ENCODE data around the gene CEP131. TPM values are rescaled to one million over a fixed set of nuclear protein-coding genes. Genes with fewer than 3 reads are reported as not detected.

The CEP131 gene
- polyA plus RNA-seq, 2 of the 4 experiments (the other 2 are of a cell fraction) = 3.3 to 11.5 TPM

GRCh38 chr17:81188491-81188840 is 34.3 kb downstream of the CEP131 start:
- no peak for FAIRE-seq
- ChIA-PET CTCF (interaction anchor here (0.9 to 5.9 kb wide), 6 partner anchors 10 to 165 kb away, joined by 3 to 58 read pairs (median 4); no protein-coding TSS in a partner anchor), POLR2A (no interaction called here)
- Histone ChIP-seq H3K4me2 (no peak overlapping the region), H3K4me1 (no peaks in the 10 kb centered on the region), H3K4me3 (no peak overlapping the region), H3K27ac (no peak overlapping the region), H3K9me3 (no peaks in the 10 kb centered on the region)
- no peak for DNase-seq (ENCODE audit: low read depth in 1 of 2, low spot score in 1 of 2)
- no peak for TF ChIP-seq KDM5A (IDR thresholded peaks at IDR 0.05)
- no peak for TF ChIP-seq ZC3H11A (IDR thresholded peaks at IDR 0.05)
- no peak for TF ChIP-seq CEBPB (IDR thresholded peaks at IDR 0.05)
- no peak for TF ChIP-seq POLR2AphosphoS2 (conservative IDR thresholded peaks at IDR 0.05; ENCODE audit: low read length)
- no peak for TF ChIP-seq KDM1A (IDR thresholded peaks at IDR 0.05; ENCODE audit: low read depth)
- TF ChIP-seq E2F6 (IDR thresholded peaks at IDR 0.05; ENCODE audit: borderline replicate concordance, low read depth) = no peak
- TF ChIP-seq, protein P1, sequence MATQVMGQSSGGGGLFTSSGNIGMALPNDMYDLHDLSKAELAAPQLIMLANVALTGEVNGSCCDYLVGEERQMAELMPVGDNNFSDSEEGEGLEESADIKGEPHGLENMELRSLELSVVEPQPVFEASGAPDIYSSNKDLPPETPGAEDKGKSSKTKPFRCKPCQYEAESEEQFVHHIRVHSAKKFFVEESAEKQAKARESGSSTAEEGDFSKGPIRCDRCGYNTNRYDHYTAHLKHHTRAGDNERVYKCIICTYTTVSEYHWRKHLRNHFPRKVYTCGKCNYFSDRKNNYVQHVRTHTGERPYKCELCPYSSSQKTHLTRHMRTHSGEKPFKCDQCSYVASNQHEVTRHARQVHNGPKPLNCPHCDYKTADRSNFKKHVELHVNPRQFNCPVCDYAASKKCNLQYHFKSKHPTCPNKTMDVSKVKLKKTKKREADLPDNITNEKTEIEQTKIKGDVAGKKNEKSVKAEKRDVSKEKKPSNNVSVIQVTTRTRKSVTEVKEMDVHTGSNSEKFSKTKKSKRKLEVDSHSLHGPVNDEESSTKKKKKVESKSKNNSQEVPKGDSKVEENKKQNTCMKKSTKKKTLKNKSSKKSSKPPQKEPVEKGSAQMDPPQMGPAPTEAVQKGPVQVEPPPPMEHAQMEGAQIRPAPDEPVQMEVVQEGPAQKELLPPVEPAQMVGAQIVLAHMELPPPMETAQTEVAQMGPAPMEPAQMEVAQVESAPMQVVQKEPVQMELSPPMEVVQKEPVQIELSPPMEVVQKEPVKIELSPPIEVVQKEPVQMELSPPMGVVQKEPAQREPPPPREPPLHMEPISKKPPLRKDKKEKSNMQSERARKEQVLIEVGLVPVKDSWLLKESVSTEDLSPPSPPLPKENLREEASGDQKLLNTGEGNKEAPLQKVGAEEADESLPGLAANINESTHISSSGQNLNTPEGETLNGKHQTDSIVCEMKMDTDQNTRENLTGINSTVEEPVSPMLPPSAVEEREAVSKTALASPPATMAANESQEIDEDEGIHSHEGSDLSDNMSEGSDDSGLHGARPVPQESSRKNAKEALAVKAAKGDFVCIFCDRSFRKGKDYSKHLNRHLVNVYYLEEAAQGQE (IDR thresholded peaks at IDR 0.05) = no peak
- TF ChIP-seq, protein P2, sequence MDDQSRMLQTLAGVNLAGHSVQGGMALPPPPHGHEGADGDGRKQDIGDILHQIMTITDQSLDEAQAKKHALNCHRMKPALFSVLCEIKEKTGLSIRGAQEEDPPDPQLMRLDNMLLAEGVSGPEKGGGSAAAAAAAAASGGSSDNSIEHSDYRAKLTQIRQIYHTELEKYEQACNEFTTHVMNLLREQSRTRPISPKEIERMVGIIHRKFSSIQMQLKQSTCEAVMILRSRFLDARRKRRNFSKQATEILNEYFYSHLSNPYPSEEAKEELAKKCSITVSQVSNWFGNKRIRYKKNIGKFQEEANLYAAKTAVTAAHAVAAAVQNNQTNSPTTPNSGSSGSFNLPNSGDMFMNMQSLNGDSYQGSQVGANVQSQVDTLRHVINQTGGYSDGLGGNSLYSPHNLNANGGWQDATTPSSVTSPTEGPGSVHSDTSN (IDR thresholded peaks at IDR 0.05) = no peak
- WGBS (ENCODE audit: missing lambda C conversion rate) = 89% methylated on average over 12 of the region's 12 CpGs
- no peak for ATAC-seq

- TF ChIP-seq HOXB5 (CRISPR knock-in tag; IDR thresholded peaks at IDR 0.05) (no peak), SREBF2 (IDR thresholded peaks at IDR 0.05) (no peak), ELK1 (IDR thresholded peaks at IDR 0.05; ENCODE audit: low read depth, low read length) (no peak), POLR2A (IDR thresholded peaks at IDR 0.05; ENCODE audit: low read length) (no peak), ZFP36 (IDR thresholded peaks at IDR 0.05; ENCODE audit: borderline replicate concordance, partially characterized antibody) (no peak), KDM1A (IDR thresholded peaks at IDR 0.05; ENCODE audit: low read depth) (no peak), RARB (CRISPR knock-in tag; IDR thresholded peaks at IDR 0.05) (no peak), POLR2AphosphoS2 (conservative IDR thresholded peaks at IDR 0.05; ENCODE audit: low read length) (no peak), TFCP2L1 (CRISPR knock-in tag; IDR thresholded peaks at IDR 0.05) (no peak), EP300 (IDR thresholded peaks at IDR 0.05) (no peak), HOXB13 (CRISPR knock-in tag; IDR thresholded peaks at IDR 0.05; ENCODE audit: low read depth) (no peak), ZC3H11A (IDR thresholded peaks at IDR 0.05) (no peak), KDM5A (IDR thresholded peaks at IDR 0.05) (no peak), CHD2 (IDR thresholded peaks at IDR 0.05; ENCODE audit: low read length, partially characterized antibody) (no peak), NFE2L2 (conservative IDR thresholded peaks at IDR 0.05; ENCODE audit: low read length) (no peak), NR3C1 (IDR thresholded peaks at IDR 0.05) (no peak), GATA3 (IDR thresholded peaks at IDR 0.05; ENCODE audit: borderline replicate concordance) (no peak), HDAC2 (IDR thresholded peaks at IDR 0.05) (no peak), E2F6 (IDR thresholded peaks at IDR 0.05; ENCODE audit: borderline replicate concordance, low read depth) (no peak)
- Histone ChIP-seq H3K9me3 (no peaks in the 10 kb centered on the region), H3K4me1 (no peaks in the 10 kb centered on the region), H3K27ac (no peak overlapping the region), H3K4me2 (no peak overlapping the region), H3K4me3 (no peak overlapping the region)
- POLR2A ChIA-PET = no interaction called here
- DNase-seq (ENCODE audit: low read depth in 1 of 2, low spot score in 1 of 2) = no peak
- FAIRE-seq = no peak
- CTCF ChIA-PET = interaction anchor here (1.2 to 5.9 kb wide), 4 partner anchors 12 to 165 kb away, joined by 4 to 58 read pairs (median 34); no protein-coding TSS in a partner anchor
- 80% methylated on average over 22 of the region's 26 CpGs for WGBS (ENCODE audit: missing lambda C conversion rate)
- ATAC-seq = no peak
These were observed 34.9 kb downstream of the CEP131 start for GRCh38 chr17:81187586-81188490.

Data from A549 (cell line).